HG03457 (cell line): Measurements from ENCODE around the gene GIPC2.

ENCODE experiments used
- ATAC-seq: cut with Tn5 transposase; IDR thresholded peaks from one replicate; pipeline ENCODE4 v1.9.1; 2021; ENCODE audit warnings: moderate number of reproducible peaks; ENCODE audit not compliant: unreplicated experiment

Gene GIPC2

GRCh38 chr1:78035121-78035520, 10.6 kb upstream of the GIPC2 start:
- no peak for ATAC-seq

GRCh38 chr1:78036450-78036849, 9.3 kb upstream of the GIPC2 start:
- ATAC-seq, result no peak

- ATAC-seq, result no peak
Observed at GRCh38 chr1:78038071-78038470, 7.7 kb upstream of the GIPC2 start.

- ATAC-seq, result no peak
Observed at GRCh38 chr1:78038491-78038939, 7.3 kb upstream of the GIPC2 start.

GRCh38 chr1:78040484-78041089, 5.2 kb upstream of the GIPC2 start:
- no peak for ATAC-seq

- no peak for ATAC-seq
Observed at GRCh38 chr1:78043436-78043835, 2.3 kb upstream of the GIPC2 start.

GRCh38 chr1:78044796-78045562, 787 bp upstream of the GIPC2 start:
- no peak for ATAC-seq

GRCh38 chr1:78045563-78045925, 222 bp upstream of the GIPC2 start:
- ATAC-seq, result no peak

GRCh38 chr1:78047106-78047505, 1.3 kb downstream of the GIPC2 start:
- ATAC-seq, result no peak

GRCh38 chr1:78047631-78048030, 1.9 kb downstream of the GIPC2 start:
- ATAC-seq, result no peak

- no peak for ATAC-seq
Observed at GRCh38 chr1:78048446-78048845, 2.7 kb downstream of the GIPC2 start.

- no peak for ATAC-seq
Observed at GRCh38 chr1:78049396-78049795, 3.6 kb downstream of the GIPC2 start.

GRCh38 chr1:78051005-78051404, 5.2 kb downstream of the GIPC2 start:
- ATAC-seq, result no peak

GRCh38 chr1:78052685-78053405, 7.1 kb downstream of the GIPC2 start:
- ATAC-seq, result no peak

GRCh38 chr1:78053498-78053897, 7.7 kb downstream of the GIPC2 start:
- ATAC-seq, result no peak

GRCh38 chr1:78054559-78054958, 8.8 kb downstream of the GIPC2 start:
- ATAC-seq, result no peak

- ATAC-seq, result no peak
Observed at GRCh38 chr1:78054972-78055371, 9.2 kb downstream of the GIPC2 start.

- no peak for ATAC-seq
Observed at GRCh38 chr1:78055565-78056132, 9.9 kb downstream of the GIPC2 start.

- no peak for ATAC-seq
Observed at GRCh38 chr1:78058670-78059069, 12.9 kb downstream of the GIPC2 start.

- ATAC-seq, result no peak
Observed at GRCh38 chr1:78060857-78061563, 15.2 kb downstream of the GIPC2 start.
